ENCODE measurements around the gene MAPRE3. TPM values are rescaled to one million over a fixed set of nuclear protein-coding genes. Genes with fewer than 3 reads are reported as not detected.

MAPRE3 gene
- total and polyA plus RNA-seq, 9 of the 15 experiments (the other 6 are each of a cell fraction or from before 2014, with no cell fraction given): 0.70 to 43.2 (median 12.6) TPM

- no peak for TF ChIP-seq ZNF253 (CRISPR knock-in tag; conservative IDR thresholded peaks at IDR 0.05)
- TF ChIP-seq NCOA6 (IDR thresholded peaks at IDR 0.05): no peak
- no peak for TF ChIP-seq CBX2 (IDR thresholded peaks at IDR 0.05; ENCODE audit: insufficient read depth, low read length, poor library complexity, severe bottlenecking)
- peak; percentile 57; the same call in 1 of the 2 replicates for TF ChIP-seq MYNN (IDR thresholded peaks at IDR 0.05)
- TF ChIP-seq MYNN (CRISPR knock-in tag; IDR thresholded peaks at IDR 0.05): no peak
- TF ChIP-seq ZNF263 (CRISPR knock-in tag; IDR thresholded peaks at IDR 0.05; ENCODE audit: borderline replicate concordance): no peak
- no peak for TF ChIP-seq USF1 (CRISPR knock-in tag; IDR thresholded peaks at IDR 0.05)
- 0 out of 2 replicates have a peak, but pooled peaks have one; percentile 43 for TF ChIP-seq PHF21A (IDR thresholded peaks at IDR 0.05; ENCODE audit: borderline replicate concordance, low read depth)
- no peak for TF ChIP-seq CHD2 (IDR thresholded peaks at IDR 0.05; ENCODE audit: low read depth, low read length)
- TF ChIP-seq TRIM28 (IDR thresholded peaks at IDR 0.05): no peak
- no peak for TF ChIP-seq CREB3L1 (IDR thresholded peaks at IDR 0.05; ENCODE audit: borderline replicate concordance, low read depth)
- no peak for TF ChIP-seq CLOCK (CRISPR knock-in tag; IDR thresholded peaks at IDR 0.05; ENCODE audit: borderline replicate concordance)
- no peak for TF ChIP-seq CREB1 (IDR thresholded peaks at IDR 0.05)
- no peak for TF ChIP-seq CREB1 (CRISPR knock-in tag; IDR thresholded peaks at IDR 0.05)
- TF ChIP-seq ZFP1 (CRISPR knock-in tag; IDR thresholded peaks at IDR 0.05): no peak
- no peak for TF ChIP-seq ZBTB17 (CRISPR knock-in tag; IDR thresholded peaks at IDR 0.05)
- TF ChIP-seq ZNF449 (CRISPR knock-in tag; IDR thresholded peaks at IDR 0.05): no peak
- TF ChIP-seq TAF7 (tag; IDR thresholded peaks at IDR 0.05): no peak
- TF ChIP-seq ZNF174 (CRISPR knock-in tag; IDR thresholded peaks at IDR 0.05): no peak
- no peak for TF ChIP-seq CC2D1A (IDR thresholded peaks at IDR 0.05)
- peak; percentile 39; the same call in 1 of the 2 replicates for TF ChIP-seq ESRRA (IDR thresholded peaks at IDR 0.05; ENCODE audit: borderline replicate concordance, low read depth)
- no peak for TF ChIP-seq HDGF (IDR thresholded peaks at IDR 0.05)
- peak; percentile 77 for TF ChIP-seq RBM22 (IDR thresholded peaks at IDR 0.05; ENCODE audit: low read depth, low read length, poor library complexity, severe bottlenecking)
- no peak for TF ChIP-seq HES1 (IDR thresholded peaks at IDR 0.05; ENCODE audit: low read depth)
These were observed 80.0 kb downstream of the MAPRE3 start (continued) for GRCh38 chr2:27050281-27050995.

Data from K562 (cell line).